ENCODE measurements around the gene TYW5.

The TYW5 gene

DNA sequence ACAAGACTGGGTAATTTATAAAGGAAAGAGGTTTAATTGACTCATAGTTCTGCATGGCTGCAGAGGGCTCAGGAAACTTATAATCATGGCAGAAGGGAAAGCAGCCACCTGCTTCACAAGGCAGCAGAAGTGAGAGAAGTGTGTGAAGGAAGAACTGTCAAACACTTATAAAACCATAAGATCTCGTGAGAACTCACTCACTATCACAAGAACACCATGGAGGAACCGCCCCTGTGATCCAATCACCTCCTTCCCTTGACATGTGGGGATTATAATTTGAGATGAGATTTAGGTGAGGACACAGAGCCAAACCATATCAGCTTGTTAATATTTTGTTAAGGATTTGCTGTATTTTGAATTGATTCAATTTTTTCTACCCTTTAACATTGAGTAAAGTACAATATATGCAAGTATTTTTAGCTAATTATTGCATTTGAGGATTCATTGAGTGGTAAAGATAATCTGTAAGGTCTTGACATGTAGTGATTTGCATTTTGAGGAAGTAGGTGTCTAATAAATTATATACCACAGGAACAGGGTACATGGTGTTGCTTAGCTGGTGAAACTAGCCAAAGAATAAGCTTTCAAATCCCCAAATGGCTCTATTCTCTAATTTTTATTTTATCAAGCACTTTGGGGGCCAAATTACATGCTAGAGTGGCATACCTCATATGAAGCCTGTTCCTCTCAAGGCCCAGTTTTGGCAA lies 48.1 kb downstream of the TYW5 start:
- H3K36me3 ChIP-seq (ENCODE audit: control insufficient read depth in 1 of 2, insufficient read depth in 2 of 2, low read length in 2 of 2) = no peaks in the 10 kb centered on the region
- H3K27me3 ChIP-seq (ENCODE audit: control insufficient read depth in 1 of 2, insufficient read depth in 2 of 2, low read length in 2 of 2) = no peaks in the 10 kb centered on the region
- H3K4me3 ChIP-seq (ENCODE audit: low read depth in 1 of 2, low read length in 2 of 2) = no peak overlapping the region

DNA sequence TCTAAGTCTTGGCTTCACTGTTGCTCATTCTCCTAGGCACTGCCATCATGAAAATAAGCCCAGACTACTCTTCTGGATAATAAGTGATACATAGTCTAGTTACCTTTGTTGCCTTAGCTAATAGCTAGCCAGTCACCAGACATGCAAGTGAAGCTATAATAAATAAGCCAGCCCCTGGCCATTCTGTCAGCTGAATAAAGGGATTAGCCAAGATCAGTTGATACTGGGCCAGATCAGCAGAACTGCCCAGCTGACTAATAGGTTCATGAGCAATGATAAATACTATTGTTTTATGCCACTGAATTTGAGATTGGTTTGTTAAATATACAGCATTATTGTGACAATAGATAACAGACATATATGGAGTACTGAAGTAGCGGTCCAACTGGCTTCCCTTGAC lies 52.2 kb downstream of the TYW5 start:
- Histone ChIP-seq H3K4me3 (ENCODE audit: low read depth in 1 of 2, low read length in 2 of 2) (no peak overlapping the region), H3K9me3 (ENCODE audit: control insufficient read depth in 1 of 2, low read length in 2 of 2) (no peaks in the 10 kb centered on the region), H3K36me3 (ENCODE audit: control insufficient read depth in 1 of 2, insufficient read depth in 2 of 2, low read length in 2 of 2) (no peaks in the 10 kb centered on the region), H3K9ac (ENCODE audit: low read depth in 1 of 2, low read length in 2 of 2) (no peak overlapping the region), H3K4me1 (ENCODE audit: control insufficient read depth in 1 of 2, insufficient read depth in 2 of 2, low read length in 2 of 2) (no peaks in the 10 kb centered on the region), H3K27ac (ENCODE audit: low read depth, low read length) (no peak overlapping the region), H3K27me3 (ENCODE audit: control insufficient read depth in 1 of 2, insufficient read depth in 2 of 2, low read length in 2 of 2) (no peaks in the 10 kb centered on the region)

More for the DNA sequence above, 48.1 kb downstream of the TYW5 start:
- H3K9ac ChIP-seq (ENCODE audit: low read depth in 1 of 2, low read length in 2 of 2) = no peak overlapping the region
- no peak overlapping the region for H3K27ac ChIP-seq (ENCODE audit: low read depth, low read length)
- H3K9me3 ChIP-seq (ENCODE audit: control insufficient read depth in 1 of 2, low read length in 2 of 2) = no peaks in the 10 kb centered on the region
- peaks cover 7 to 9% of the 10 kb centered on the region in 2 donors for H3K4me1 ChIP-seq (ENCODE audit: control insufficient read depth in 1 of 2, insufficient read depth in 2 of 2, low read length in 2 of 2)

DNA sequence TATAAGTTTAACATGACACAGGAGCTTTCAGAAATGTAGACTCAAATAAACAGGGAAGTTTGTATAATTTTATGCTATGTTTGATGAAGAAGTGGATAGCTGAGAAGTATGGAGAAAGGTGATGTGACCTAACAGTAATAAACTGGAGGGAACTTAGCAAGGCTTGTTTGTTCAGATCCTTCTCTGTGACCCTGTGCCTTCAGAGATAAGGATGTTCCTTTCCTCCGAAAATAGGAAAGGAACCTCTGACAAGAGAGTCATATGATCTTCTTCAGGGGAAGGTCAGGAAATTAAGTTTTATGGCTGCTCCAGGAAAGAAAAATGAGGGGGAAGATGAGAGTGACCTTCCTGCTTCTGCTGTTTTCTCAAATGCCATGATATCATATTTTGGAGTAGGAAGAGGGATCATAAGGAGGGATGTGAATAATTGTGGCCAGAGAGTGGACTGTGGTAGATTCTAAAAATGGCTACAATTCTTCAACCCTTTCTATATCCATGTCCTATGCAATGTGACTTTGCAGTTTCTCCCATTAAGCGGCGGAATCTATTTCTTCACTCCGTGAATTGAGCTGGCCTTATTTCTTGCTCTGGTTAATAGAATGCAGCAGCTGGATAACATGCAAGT lies 52.7 kb downstream of the TYW5 start:
- no peaks in the 10 kb centered on the region for H3K36me3 ChIP-seq (ENCODE audit: control insufficient read depth in 1 of 2, insufficient read depth in 2 of 2, low read length in 2 of 2)
- H3K4me1 ChIP-seq (ENCODE audit: control insufficient read depth in 1 of 2, insufficient read depth in 2 of 2, low read length in 2 of 2) = no peaks in the 10 kb centered on the region
- no peak overlapping the region for H3K4me3 ChIP-seq (ENCODE audit: low read depth in 1 of 2, low read length in 2 of 2)
- H3K27me3 ChIP-seq (ENCODE audit: control insufficient read depth in 1 of 2, insufficient read depth in 2 of 2, low read length in 2 of 2) = no peaks in the 10 kb centered on the region
- H3K9ac ChIP-seq (ENCODE audit: low read depth in 1 of 2, low read length in 2 of 2) = no peak overlapping the region
- H3K9me3 ChIP-seq (ENCODE audit: control insufficient read depth in 1 of 2, low read length in 2 of 2) = no peaks in the 10 kb centered on the region
- no peak overlapping the region for H3K27ac ChIP-seq (ENCODE audit: low read depth, low read length)

DNA sequence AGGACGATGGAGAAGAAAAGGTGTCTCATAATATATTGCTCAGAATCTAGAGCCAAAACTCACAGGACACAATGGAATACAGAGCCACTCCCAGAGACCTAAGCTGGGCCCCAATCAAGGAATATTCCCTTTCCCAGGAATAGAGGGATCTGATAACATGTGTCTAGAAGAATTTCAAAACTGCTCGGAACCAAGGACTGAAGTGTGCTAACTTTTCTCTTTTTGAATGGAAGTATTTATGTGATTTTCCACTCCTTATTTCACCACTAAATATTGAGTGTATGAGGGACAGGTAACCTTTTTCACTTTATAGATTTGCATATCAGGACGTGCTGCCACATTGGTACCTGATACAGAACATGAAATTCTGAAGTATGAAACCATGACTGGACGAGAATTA lies 53.3 kb downstream of the TYW5 start:
- H3K27ac ChIP-seq (ENCODE audit: low read depth, low read length) = no peak overlapping the region

DNA sequence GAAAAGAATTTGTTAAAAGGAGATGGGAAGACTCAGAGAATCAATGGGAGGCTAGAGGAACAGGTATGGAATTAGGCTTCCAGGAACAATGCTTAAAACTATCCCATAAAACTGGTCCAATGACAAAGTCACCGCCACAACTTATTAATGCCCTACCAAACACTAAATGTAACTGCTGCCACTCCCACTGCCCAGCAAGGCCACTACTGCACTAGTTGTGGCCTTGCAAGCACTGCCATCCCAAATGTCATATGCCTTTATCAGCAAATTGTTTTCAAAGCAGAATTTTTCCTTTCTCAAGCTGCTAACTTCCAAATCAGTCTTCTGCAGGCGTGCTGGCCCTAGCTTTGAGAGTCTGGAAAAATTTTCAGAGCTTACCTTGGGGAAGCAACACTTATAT lies 58.7 kb downstream of the TYW5 start:
- H3K27ac ChIP-seq (ENCODE audit: low read depth, low read length) = no peak overlapping the region
- H3K36me3 ChIP-seq (ENCODE audit: control insufficient read depth in 1 of 2, insufficient read depth in 2 of 2, low read length in 2 of 2) = no peaks in the 10 kb centered on the region

More for the DNA sequence above, 53.3 kb downstream of the TYW5 start:
- H3K36me3 ChIP-seq (ENCODE audit: control insufficient read depth in 1 of 2, insufficient read depth in 2 of 2, low read length in 2 of 2) = no peaks in the 10 kb centered on the region
- H3K9me3 ChIP-seq (ENCODE audit: control insufficient read depth in 1 of 2, low read length in 2 of 2) = no peaks in the 10 kb centered on the region
- no peaks in the 10 kb centered on the region for H3K27me3 ChIP-seq (ENCODE audit: control insufficient read depth in 1 of 2, insufficient read depth in 2 of 2, low read length in 2 of 2)
- H3K9ac ChIP-seq (ENCODE audit: low read depth in 1 of 2, low read length in 2 of 2) = no peak overlapping the region
- no peak overlapping the region for H3K4me3 ChIP-seq (ENCODE audit: low read depth in 1 of 2, low read length in 2 of 2)
- no peaks in the 10 kb centered on the region for H3K4me1 ChIP-seq (ENCODE audit: control insufficient read depth in 1 of 2, insufficient read depth in 2 of 2, low read length in 2 of 2)

DNA sequence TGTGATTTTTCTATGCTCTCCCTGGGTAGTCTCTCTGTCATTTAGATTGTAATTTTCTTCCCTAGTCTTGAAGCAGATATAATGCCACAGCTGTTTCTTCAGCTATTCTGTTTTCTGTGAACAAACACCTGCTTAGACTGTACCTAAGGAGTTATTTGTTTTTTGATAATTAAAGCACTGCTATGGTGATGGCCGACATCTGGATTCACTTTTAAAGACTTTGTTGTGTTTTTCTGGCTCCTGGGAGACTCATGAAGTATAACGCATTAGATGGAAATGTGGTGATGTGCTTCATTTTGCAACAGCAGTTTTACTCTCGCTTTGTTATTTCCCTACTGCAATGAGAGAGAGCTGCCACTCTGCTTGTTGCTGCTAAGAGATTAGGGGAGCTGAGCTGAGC lies 59.9 kb downstream of the TYW5 start:
- Histone ChIP-seq H3K9me3 (ENCODE audit: control insufficient read depth in 1 of 2, low read length in 2 of 2) (no peaks in the 10 kb centered on the region), H3K9ac (ENCODE audit: low read depth in 1 of 2, low read length in 2 of 2) (no peak overlapping the region), H3K27ac (ENCODE audit: low read depth, low read length) (no peak overlapping the region), H3K36me3 (ENCODE audit: control insufficient read depth in 1 of 2, insufficient read depth in 2 of 2, low read length in 2 of 2) (no peaks in the 10 kb centered on the region), H3K27me3 (ENCODE audit: control insufficient read depth in 1 of 2, insufficient read depth in 2 of 2, low read length in 2 of 2) (no peaks in the 10 kb centered on the region), H3K4me3 (ENCODE audit: low read depth in 1 of 2, low read length in 2 of 2) (no peak overlapping the region), H3K4me1 (ENCODE audit: control insufficient read depth in 1 of 2, insufficient read depth in 2 of 2, low read length in 2 of 2) (no peaks in the 10 kb centered on the region)

More for the DNA sequence above, 58.7 kb downstream of the TYW5 start:
- Histone ChIP-seq H3K4me1 (ENCODE audit: control insufficient read depth in 1 of 2, insufficient read depth in 2 of 2, low read length in 2 of 2) (no peaks in the 10 kb centered on the region), H3K4me3 (ENCODE audit: low read depth in 1 of 2, low read length in 2 of 2) (no peak overlapping the region), H3K9me3 (ENCODE audit: control insufficient read depth in 1 of 2, low read length in 2 of 2) (no peaks in the 10 kb centered on the region), H3K9ac (ENCODE audit: low read depth in 1 of 2, low read length in 2 of 2) (no peak overlapping the region), H3K27me3 (ENCODE audit: control insufficient read depth in 1 of 2, insufficient read depth in 2 of 2, low read length in 2 of 2) (no peaks in the 10 kb centered on the region)

DNA sequence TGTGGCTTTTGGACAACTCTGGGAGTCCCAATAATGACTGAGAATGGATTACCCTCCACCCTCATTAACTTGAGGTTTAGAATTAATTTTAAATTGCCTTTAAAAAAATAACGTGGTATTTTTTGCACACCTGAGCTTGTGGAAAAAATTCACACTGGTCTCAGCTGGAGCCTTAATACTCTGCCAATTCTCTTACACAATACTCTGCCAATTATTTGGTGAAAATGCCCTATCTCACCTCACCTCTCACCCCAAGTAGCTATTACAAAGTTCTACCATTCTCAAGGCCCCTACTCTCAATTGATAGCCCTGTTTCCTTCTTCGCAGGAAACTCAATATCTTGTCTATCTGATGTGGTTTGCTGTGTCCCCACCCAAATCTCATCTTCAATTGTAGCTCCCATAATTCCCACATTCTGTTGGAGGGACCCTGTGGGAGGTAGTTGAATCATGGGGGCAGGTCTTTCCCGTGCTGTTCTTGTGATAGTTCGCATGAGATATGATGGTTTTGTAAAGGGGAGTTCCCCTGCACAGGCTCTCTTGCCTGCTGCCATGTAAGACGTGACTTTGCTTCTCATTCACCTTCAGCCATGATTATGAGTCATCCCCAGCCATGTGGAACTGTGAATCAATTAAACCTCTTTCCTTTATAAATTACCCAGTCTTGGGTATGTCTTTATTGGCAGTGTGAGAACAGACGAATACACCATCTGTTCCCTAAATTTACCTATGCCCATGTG lies 71.6 kb downstream of the TYW5 start:
- Histone ChIP-seq H3K4me1 (ENCODE audit: control insufficient read depth in 1 of 2, insufficient read depth in 2 of 2, low read length in 2 of 2) (no peaks in the 10 kb centered on the region), H3K4me3 (ENCODE audit: low read depth in 1 of 2, low read length in 2 of 2) (no peak overlapping the region), H3K9ac (ENCODE audit: low read depth in 1 of 2, low read length in 2 of 2) (no peak overlapping the region), H3K9me3 (ENCODE audit: control insufficient read depth in 1 of 2, low read length in 2 of 2) (no peaks in the 10 kb centered on the region), H3K27me3 (ENCODE audit: control insufficient read depth in 1 of 2, insufficient read depth in 2 of 2, low read length in 2 of 2) (no peaks in the 10 kb centered on the region), H3K27ac (ENCODE audit: low read depth, low read length) (no peak overlapping the region), H3K36me3 (ENCODE audit: control insufficient read depth in 1 of 2, insufficient read depth in 2 of 2, low read length in 2 of 2) (no peaks in the 10 kb centered on the region)

DNA sequence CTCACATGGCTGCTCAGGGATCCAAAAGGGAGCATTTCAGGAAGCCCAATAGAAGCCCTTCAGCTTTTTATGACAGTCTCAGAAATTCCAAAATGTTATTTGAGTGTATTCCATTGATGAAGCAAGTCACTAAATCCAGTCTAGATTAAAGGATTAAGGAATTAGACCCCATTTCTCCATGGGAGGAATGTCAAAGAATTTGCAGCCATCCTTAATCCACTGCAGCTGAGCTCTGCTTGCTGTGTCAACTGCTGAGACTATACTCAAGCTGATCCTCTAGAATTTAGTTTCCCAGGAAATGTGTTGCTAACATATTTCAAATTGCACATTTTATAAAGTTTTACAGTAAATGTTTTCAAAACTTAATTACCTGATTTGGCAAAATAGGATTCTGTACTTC lies 72.6 kb downstream of the TYW5 start:
- Histone ChIP-seq H3K27me3 (ENCODE audit: control insufficient read depth in 1 of 2, insufficient read depth in 2 of 2, low read length in 2 of 2) (no peaks in the 10 kb centered on the region), H3K9ac (ENCODE audit: low read depth in 1 of 2, low read length in 2 of 2) (no peak overlapping the region), H3K4me1 (ENCODE audit: control insufficient read depth in 1 of 2, insufficient read depth in 2 of 2, low read length in 2 of 2) (no peaks in the 10 kb centered on the region), H3K27ac (ENCODE audit: low read depth, low read length) (no peak overlapping the region), H3K36me3 (ENCODE audit: control insufficient read depth in 1 of 2, insufficient read depth in 2 of 2, low read length in 2 of 2) (no peaks in the 10 kb centered on the region), H3K9me3 (ENCODE audit: control insufficient read depth in 1 of 2, low read length in 2 of 2) (no peaks in the 10 kb centered on the region), H3K4me3 (ENCODE audit: low read depth in 1 of 2, low read length in 2 of 2) (no peak overlapping the region)
